ENCODE measurements around the gene PLD2.

DNA sequence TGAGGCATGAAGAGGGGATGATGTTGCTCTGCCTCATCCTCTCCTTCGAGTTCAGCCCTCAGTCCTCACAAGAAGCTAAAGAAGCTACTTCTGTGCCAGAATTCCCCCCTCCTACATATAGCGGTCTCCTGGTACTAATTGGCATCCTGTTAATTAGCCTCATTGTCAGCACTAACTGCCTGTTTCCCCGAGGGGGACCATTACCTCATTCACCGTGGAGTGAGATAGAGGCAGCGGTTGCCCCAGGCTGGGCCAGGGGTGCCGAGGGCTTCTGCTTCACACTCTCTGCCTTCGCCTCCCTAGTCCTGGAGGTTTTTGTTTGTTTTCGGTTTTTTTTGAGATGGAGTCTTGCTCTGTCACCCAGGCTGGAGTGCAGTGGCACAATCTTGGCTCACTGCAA lies 20.4 kb downstream of the PLD2 start:
- TF ChIP-seq, protein P1, sequence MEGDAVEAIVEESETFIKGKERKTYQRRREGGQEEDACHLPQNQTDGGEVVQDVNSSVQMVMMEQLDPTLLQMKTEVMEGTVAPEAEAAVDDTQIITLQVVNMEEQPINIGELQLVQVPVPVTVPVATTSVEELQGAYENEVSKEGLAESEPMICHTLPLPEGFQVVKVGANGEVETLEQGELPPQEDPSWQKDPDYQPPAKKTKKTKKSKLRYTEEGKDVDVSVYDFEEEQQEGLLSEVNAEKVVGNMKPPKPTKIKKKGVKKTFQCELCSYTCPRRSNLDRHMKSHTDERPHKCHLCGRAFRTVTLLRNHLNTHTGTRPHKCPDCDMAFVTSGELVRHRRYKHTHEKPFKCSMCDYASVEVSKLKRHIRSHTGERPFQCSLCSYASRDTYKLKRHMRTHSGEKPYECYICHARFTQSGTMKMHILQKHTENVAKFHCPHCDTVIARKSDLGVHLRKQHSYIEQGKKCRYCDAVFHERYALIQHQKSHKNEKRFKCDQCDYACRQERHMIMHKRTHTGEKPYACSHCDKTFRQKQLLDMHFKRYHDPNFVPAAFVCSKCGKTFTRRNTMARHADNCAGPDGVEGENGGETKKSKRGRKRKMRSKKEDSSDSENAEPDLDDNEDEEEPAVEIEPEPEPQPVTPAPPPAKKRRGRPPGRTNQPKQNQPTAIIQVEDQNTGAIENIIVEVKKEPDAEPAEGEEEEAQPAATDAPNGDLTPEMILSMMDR (IDR thresholded peaks at IDR 0.05): no peak
- no peak for TF ChIP-seq POLR2A (IDR thresholded peaks at IDR 0.05)
